Parathyroid adenoma (tissue), 2 donors: ENCODE measurements around the gene TMC5.
"Not testable (repeated sequence)": the region's sequence is repeated elsewhere in the genome, so short reads cannot be mapped to it uniquely, and the experiment has no call there.

Source experiments
- H2AFZ ChIP-seq: fragments of 300-600 bp; sonication (generic); one replicate; pipeline ENCODE4 v1.7.0; 2017; ENCODE audit warnings: antibody characterized with exemption, mild to moderate bottlenecking
- H3K27ac ChIP-seq: fragments of 300-600 bp; sonication (generic); one replicate; pipeline ENCODE4 v1.7.0; 2017
- H3K27me3 ChIP-seq: fragments of 300-600 bp; sonication (generic); one replicate; pipeline ENCODE4 v1.7.0; 2017; ENCODE audit warnings: low read length; ENCODE audit not compliant: control insufficient read depth, insufficient read depth
- H3K36me3 ChIP-seq: fragments of 300-600 bp; sonication (generic); one replicate; pipeline ENCODE4 v1.7.0; 2017; ENCODE audit warnings: low read length; ENCODE audit not compliant: control insufficient read depth, insufficient read depth
- H3K4me1 ChIP-seq: fragments of 300-600 bp; sonication (generic); one replicate; pipeline ENCODE4 v1.7.0; 2017; ENCODE audit warnings: control low read depth
- H3K4me2 ChIP-seq: fragments of 300-600 bp; sonication (generic); one replicate; pipeline ENCODE4 v1.7.0; 2017; ENCODE audit warnings: low read length
- H3K4me3 ChIP-seq: fragments of 300-600 bp; sonication (generic); one replicate; pipeline ENCODE4 v1.7.0; 2017; ENCODE audit warnings: low read depth, low read length
- H3K79me2 ChIP-seq: fragments of 300-600 bp; sonication (generic); one replicate; pipeline ENCODE4 v1.7.0; 2017; ENCODE audit warnings: control low read depth
- H3K9ac ChIP-seq: fragments of 300-600 bp; sonication (generic); one replicate; pipeline ENCODE4 v1.7.0; 2017; ENCODE audit warnings: mild to moderate bottlenecking
- H3K9me3 ChIP-seq: fragments of 300-600 bp; sonication (generic); one replicate; pipeline ENCODE4 v1.7.0; 2017; ENCODE audit warnings: low read length; ENCODE audit not compliant: control insufficient read depth
- TF ChIP-seq, protein P1 (sequence below): fragments of 300-600 bp; sonication (generic); IDR thresholded peaks from one replicate; pipeline ENCODE4 v1.7.0; 2017; ENCODE audit warnings: antibody characterized with exemption, mild to moderate bottlenecking
- donor health status: primary hyperparathyroidism.

Gene TMC5

DNA sequence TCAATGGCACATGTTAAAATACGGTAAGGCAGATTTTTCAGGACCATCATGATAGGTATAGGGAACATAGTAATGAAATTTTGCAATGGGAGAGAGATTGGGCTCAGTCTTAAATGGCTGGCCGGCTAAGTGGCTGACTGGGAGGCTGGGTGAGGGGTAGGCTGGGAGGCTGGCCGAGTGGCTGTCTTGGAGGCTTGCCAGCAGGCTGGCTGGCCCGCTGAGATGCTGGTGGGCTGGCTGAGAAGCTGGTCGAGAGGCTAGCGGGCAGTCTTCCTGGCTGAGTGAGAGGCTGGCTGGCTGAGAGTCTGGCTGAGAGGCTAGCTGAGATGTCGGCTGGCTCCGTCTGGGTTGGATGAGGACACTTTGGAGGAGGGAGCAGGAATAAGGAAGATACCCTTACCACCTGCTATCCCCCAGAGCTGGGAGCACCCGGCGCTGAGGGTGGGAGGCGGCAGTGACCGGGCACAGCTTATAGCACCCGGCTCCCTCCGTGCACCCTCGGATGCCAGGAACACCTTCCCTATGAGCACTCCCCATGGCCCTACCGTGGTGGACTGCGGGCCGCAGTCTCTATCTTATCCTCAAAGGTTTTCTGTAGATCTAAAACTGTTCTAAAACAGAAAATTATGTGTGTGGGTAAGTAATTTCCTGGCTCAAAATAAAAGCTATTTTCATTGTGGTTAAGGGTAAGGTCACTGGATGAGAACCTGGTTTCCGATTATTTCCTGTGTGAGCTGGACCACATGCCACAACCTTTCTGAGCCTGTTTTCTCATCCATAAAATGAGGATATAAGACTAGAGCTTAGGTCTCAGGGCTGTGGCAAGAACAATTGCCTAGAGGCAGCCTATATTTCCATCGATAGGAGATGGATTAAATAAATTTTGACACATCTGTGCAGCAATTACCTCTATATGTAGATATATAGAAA lies 34.5 kb upstream of the TMC5 start:
- Histone ChIP-seq H3K36me3 (no peaks in the 10 kb centered on the region), H3K27ac (peak overlapping the region; percentile 94), H3K4me2 (peak overlapping the region; percentile 18), H3K9ac (no peak overlapping the region), H3K4me1 (peaks cover 48% of the 10 kb centered on the region), H2AFZ (peak overlapping the region; percentile 75), H3K79me2 (no peaks in the 10 kb centered on the region), H3K4me3 (no peak overlapping the region), H3K9me3 (no peaks in the 10 kb centered on the region), H3K27me3 (no peaks in the 10 kb centered on the region)
- TF ChIP-seq, protein P1, sequence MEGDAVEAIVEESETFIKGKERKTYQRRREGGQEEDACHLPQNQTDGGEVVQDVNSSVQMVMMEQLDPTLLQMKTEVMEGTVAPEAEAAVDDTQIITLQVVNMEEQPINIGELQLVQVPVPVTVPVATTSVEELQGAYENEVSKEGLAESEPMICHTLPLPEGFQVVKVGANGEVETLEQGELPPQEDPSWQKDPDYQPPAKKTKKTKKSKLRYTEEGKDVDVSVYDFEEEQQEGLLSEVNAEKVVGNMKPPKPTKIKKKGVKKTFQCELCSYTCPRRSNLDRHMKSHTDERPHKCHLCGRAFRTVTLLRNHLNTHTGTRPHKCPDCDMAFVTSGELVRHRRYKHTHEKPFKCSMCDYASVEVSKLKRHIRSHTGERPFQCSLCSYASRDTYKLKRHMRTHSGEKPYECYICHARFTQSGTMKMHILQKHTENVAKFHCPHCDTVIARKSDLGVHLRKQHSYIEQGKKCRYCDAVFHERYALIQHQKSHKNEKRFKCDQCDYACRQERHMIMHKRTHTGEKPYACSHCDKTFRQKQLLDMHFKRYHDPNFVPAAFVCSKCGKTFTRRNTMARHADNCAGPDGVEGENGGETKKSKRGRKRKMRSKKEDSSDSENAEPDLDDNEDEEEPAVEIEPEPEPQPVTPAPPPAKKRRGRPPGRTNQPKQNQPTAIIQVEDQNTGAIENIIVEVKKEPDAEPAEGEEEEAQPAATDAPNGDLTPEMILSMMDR, result no peak

DNA sequence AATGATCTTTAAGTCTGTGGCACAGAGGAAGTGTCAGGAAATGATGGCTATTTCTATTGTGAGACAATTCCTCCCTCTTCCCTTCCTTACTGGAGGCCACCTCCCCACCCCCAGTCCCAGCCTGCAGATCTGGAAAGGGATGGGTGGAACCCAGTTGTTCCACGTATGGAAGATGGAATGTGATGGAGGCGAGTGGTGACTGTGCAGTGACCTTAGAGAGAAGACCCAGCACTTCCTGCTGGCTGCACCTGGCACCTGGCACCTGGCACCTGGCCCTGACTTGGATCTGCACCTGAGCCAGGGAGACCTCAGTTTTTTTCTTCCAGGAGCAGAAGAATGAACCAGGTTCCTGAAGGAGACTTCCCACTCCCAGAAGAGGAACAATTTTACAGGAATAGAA lies 33.0 kb upstream of the TMC5 start:
- Histone ChIP-seq H3K27ac (peak overlapping the region; percentile 62), H3K36me3 (no peaks in the 10 kb centered on the region), H3K4me3 (peak overlapping the region; percentile 17), H3K79me2 (no peaks in the 10 kb centered on the region), H3K27me3 (no peaks in the 10 kb centered on the region), H3K9me3 (no peaks in the 10 kb centered on the region), H3K9ac (no peak overlapping the region), H2AFZ (peak overlapping the region; percentile 49), H3K4me2 (no peak overlapping the region), H3K4me1 (peaks cover 43% of the 10 kb centered on the region)
- TF ChIP-seq, protein P1, result no peak

DNA sequence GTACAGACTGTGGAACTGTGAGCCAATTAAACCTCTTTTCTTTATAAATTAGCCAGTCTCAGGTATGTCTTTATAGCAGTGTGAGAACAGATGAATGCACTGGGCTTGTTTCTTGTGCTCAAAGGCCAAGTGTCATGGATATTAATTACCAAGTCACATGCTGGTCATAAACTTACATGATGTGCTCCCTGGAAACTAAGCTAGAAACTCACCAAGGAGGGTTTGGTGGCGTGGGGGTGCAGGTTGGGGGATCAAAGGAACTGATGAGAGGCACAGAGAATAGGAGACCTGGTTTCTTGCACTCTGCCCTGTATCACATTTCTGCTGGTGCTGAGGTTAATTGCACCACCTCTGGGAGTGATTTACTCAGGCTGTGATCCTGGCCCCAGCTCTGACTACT lies 31.2 kb upstream of the TMC5 start:
- H3K36me3 ChIP-seq, result no peaks in the 10 kb centered on the region
- TF ChIP-seq, protein P1, result no peak
- peak overlapping the region; percentile 47 for H3K27ac ChIP-seq
- H3K27me3 ChIP-seq, result no peaks in the 10 kb centered on the region
- no peaks in the 10 kb centered on the region for H3K9me3 ChIP-seq
- peak overlapping the region; percentile 52 for H2AFZ ChIP-seq
- peaks cover 34% of the 10 kb centered on the region for H3K4me1 ChIP-seq
- H3K9ac ChIP-seq, result no peak overlapping the region
- no peak overlapping the region for H3K4me2 ChIP-seq
- no peaks in the 10 kb centered on the region for H3K79me2 ChIP-seq
- no peak overlapping the region for H3K4me3 ChIP-seq

DNA sequence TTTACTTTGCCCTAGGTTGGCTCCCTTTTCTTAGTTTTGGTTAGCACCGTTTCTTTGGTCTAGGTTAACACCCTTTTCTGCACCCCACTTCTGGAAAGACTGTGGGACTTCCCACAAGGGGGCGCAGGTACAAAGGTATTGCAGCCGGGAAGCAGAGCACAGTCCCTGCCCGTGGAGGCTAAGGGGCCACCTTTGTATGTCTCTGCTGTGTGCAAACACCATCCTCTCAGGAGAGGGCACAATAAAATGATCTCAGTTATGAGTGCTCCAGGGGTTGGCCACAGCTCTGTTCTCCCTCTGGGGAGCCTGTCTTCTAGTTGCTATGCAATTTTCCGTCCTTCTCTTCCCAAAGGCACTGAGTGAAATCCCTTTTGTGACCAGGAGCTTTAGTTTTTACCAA lies 28.4 kb upstream of the TMC5 start:
- Histone ChIP-seq H3K36me3 (no peaks in the 10 kb centered on the region), H3K27me3 (no peaks in the 10 kb centered on the region), H3K27ac (peak overlapping the region; percentile 15), H3K9me3 (no peaks in the 10 kb centered on the region), H2AFZ (peak overlapping the region; percentile 79), H3K4me2 (no peak overlapping the region), H3K4me3 (no peak overlapping the region), H3K9ac (no peak overlapping the region), H3K4me1 (peaks cover 18% of the 10 kb centered on the region), H3K79me2 (no peaks in the 10 kb centered on the region)
- TF ChIP-seq, protein P1, result peak; percentile 68

DNA sequence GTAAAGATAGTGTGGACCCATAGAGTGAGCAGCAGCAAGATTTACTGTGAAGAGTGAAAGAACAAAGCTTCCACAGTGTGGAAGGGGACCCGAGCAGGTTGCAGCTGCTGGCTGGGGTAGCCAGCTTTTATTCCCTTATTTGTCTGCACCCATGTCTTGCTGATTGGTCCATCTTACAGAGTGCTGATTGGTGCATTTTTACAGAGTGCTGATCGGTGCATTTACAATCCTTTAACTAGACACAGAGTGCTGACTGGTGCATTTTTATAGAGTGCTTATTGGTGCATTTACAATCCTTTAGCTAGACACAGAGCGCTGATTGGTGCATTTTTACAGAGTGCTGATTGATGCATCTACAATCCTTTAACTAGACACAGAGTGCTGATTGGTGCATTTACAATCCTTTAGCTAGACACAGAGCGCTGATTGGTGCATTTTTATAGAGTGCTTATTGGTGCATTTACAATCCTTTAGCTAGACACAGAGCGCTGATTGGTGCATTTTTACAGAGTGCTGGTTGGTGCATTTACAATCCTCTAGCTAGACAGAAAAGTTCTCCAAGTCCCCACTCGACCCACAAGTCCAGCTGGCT lies 26.4 kb upstream of the TMC5 start:
- peaks cover 17% of the 10 kb centered on the region for H3K4me1 ChIP-seq
- H3K9me3 ChIP-seq, H3K9ac ChIP-seq, H3K36me3 ChIP-seq, H3K27me3 ChIP-seq, H2AFZ ChIP-seq, H3K27ac ChIP-seq, H3K79me2 ChIP-seq, H3K4me2 ChIP-seq, H3K4me3 ChIP-seq: not testable (repeated sequence)
